Glomerular endothelial cell (primary cell): ENCODE data around the gene RIT2. TPM values are rescaled to one million over a fixed set of nuclear protein-coding genes. Genes with fewer than 3 reads are reported as not detected.

Source experiments
- DNase-seq: peaks from one replicate; pipeline ENCODE4 v3.0.0-alpha.2; 2011; ENCODE audit warnings: low read depth, low spot score; ENCODE audit errors: extremely low read depth
- total RNA-seq: library from RNA; depleted of rRNA; stranded (reverse); fragments of >200 nt; gene quantifications from 2 replicates; pipeline ENCODE4 v1.2.3, GENCODE V29; 2015

Gene RIT2
- total RNA-seq: not detected in 2 replicates

GRCh38 chr18:43115076-43115921, at the start of gene RIT2:
RIT2 (minus strand) TSS chr18:43115685.
- DNase-seq: no peak

- no peak for DNase-seq
Measured at GRCh38 chr18:43161528-43161927, 46.0 kb upstream of the RIT2 start.

- DNase-seq: no peak
Measured at GRCh38 chr18:43160509-43160908, 45.0 kb upstream of the RIT2 start.

GRCh38 chr18:43159926-43160325, 44.4 kb upstream of the RIT2 start:
- DNase-seq: no peak

- DNase-seq: no peak
Measured at GRCh38 chr18:43159086-43159770, 43.7 kb upstream of the RIT2 start.

GRCh38 chr18:43158381-43158780, 42.9 kb upstream of the RIT2 start:
- DNase-seq: no peak

- DNase-seq: no peak
Measured at GRCh38 chr18:43155842-43156241, 40.4 kb upstream of the RIT2 start.

GRCh38 chr18:43148231-43148630, 32.7 kb upstream of the RIT2 start:
- no peak for DNase-seq

GRCh38 chr18:43141208-43141607, 25.7 kb upstream of the RIT2 start:
- no peak for DNase-seq

- DNase-seq: no peak
Measured at GRCh38 chr18:43139288-43139946, 23.9 kb upstream of the RIT2 start.

GRCh38 chr18:43134876-43135275, 19.4 kb upstream of the RIT2 start:
- no peak for DNase-seq

GRCh38 chr18:43130716-43131260, 15.3 kb upstream of the RIT2 start:
- no peak for DNase-seq

- DNase-seq: no peak
Measured at GRCh38 chr18:43129946-43130524, 14.6 kb upstream of the RIT2 start.

GRCh38 chr18:43125471-43125870, 10.0 kb upstream of the RIT2 start:
- DNase-seq: no peak

- no peak for DNase-seq
Measured at GRCh38 chr18:43122955-43123354, 7.5 kb upstream of the RIT2 start.

GRCh38 chr18:43116699-43117294, 1.3 kb upstream of the RIT2 start:
- DNase-seq: no peak

- DNase-seq: no peak
Measured at GRCh38 chr18:43113220-43113895, 2.1 kb downstream of the RIT2 start.

- DNase-seq: no peak
Measured at GRCh38 chr18:43108882-43109281, 6.6 kb downstream of the RIT2 start.

GRCh38 chr18:43108469-43108868, 7.0 kb downstream of the RIT2 start:
- DNase-seq: no peak

- DNase-seq: no peak
Measured at GRCh38 chr18:43093646-43094045, 21.8 kb downstream of the RIT2 start.
